T47D (cell line): ENCODE data around the gene KDM1A.

ENCODE experiments used
- DNase-seq, 2 experiments: peaks; one replicate each; pipeline versions ENCODE4 v3.0.0 to v3.0.0-alpha.2; 2011 to 2012; ENCODE audit warnings: low read depth in 1 of 2, low spot score in 1 of 2
- JUND ChIP-seq: IDR thresholded peaks from 2 replicates; pipeline ENCODE4 v1.6.1; 2012; ENCODE audit warnings: low read depth
- in situ Hi-C: cut with HindIII; loops from 2 replicates; pipeline ENCODE4 v1.10.0; 2016; ENCODE audit warnings: low sequenced_read_pairs, low pct_unique_long_range_greater_than_20kb

Gene KDM1A

DNA sequence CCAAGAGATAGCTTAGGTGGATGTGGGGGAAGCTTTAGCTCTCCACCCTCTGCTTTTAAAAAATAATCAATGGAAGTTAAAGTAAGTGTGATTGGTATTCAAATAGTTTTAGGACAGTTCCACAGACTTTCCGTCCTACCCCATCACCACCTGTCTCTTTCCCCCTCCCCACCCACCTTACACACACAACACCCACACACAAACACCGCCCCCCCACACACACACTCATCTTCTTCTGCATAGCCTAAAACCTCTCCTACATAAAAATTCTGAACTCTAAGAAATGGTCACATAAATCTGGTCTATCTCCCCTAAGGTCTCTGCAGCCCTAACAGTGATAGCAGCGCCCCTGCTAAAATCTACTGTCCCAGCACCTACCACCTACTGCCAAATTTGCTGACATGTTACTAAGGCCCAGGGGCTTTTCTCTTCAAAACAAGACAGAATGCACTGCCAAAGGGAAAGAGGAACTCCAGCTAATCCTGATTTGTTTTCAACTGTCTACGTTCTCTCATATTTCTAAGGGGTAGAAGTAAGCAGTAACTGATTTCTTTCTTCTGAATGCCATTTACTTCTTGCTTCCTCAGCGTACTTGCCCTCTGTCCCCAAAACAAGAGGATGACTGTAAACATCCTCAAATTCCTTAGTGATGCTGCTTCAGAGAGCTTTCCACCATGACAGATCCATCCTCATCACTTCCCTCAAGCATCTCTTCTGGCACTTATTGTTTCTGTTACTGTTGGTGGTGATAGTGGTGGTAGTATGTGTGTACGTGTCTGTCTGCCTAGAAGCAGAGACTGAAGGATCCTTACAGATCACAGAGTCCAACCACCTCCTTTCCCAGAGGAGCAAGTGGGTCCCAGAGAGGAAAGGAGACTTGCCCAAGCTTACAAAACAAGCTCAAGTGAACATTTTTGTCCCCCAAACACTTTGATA is 92.6 kb downstream of the KDM1A start:
- TF ChIP-seq JUND, result no peak
- DNase-seq, result no peak
- in situ Hi-C loops, result no loop called here

DNA sequence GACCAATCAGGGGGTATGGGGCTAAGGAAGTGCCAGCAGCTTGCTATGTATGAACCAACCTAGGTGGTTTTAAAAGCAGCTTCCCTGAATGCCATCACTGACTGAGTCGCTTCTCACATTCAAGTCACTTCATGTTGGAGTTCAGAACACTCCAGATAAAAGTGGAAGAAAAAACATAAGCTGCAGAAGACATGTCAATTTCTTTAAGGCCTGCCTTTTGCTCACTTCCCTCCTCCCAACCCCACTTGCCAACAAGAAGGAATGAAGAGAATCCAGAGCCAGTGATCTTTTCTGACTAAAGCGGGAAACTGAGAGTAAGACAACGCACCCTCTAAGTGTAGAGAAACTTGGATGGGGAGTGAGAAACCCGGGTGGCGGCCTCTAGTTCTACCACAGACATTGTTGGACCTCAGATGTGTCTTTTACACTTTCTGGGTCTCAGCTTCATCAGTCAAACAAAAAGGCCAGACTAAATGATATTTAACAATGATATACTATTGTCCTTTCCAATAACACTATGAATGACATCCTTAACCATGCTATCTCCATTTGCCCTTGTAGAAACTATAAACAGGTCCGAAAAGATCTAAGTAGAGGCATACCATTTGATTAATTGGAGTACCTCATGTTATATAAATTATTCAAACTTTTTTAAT is 95.3 kb downstream of the KDM1A start:
- in situ Hi-C loops, result no loop called here
- TF ChIP-seq JUND, result no peak
- DNase-seq, result no peak

DNA sequence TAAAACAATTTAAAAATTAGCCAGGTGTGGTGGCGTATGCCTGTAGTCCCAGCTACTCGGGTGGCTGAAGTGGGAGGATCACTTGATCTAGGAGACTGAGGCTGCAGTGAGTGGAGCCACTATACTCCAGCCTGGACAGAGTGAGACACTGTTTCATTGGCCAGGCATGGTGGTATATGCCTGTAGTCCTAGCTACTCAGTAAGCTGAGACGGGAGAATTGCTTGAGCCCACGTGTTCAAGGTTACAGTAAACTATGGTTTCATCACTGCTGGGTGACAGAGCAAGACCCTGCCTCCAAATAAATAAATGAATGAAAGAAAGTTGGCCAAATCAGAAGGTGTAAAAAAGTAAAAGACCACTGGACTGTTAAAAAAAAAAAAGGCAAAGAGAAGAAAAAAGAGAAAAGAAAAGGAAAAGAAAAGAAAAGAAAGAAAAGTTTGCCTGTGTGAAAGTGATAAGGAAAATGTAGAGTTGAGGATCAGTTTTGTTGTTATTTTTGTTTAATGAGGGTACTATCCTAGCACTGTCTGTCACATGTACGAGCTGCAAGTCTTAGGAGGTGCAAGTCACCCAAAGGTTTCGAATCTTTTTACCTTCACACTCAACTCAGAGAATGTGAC is 97.1 kb downstream of the KDM1A start:
- in situ Hi-C loops, result no loop called here
- DNase-seq, result no peak
- no peak for TF ChIP-seq JUND

DNA sequence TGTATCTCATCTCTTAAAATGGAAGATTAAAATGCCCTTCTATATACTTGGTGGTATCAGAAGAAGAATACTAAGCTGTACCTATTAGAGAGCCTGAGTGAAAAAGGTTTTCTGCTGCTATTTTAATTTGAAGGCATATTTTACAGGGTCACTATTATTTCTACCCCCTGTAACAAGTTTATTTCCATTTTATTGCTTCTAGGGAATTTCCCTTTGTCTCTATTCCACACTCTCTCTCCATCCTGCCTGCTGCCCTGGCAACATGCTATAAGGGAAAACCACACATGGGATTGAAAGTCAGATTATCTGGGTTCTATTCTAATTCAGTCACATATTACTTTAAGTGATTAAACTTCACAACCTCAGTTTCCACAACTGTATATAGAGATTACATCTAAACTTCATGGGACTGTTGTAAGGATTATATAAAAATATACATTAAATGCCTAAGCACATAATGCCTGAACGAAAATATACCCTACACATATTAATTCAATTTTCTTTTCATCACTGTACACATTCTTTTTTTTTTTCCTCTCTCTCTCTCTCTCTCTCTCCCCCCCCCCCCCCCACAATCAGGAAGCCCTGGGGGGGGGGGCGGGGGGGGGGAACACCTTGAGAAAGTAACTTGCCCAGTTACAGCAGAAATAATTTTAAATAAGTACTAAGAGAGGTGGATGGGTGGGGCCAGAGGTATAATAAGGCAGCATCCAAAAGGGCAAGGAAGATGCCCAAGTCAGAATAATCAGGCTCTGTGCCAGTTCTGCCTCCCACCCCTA is 97.8 kb downstream of the KDM1A start:
- DNase-seq, result no peak
- in situ Hi-C loops, result no loop called here
- no peak for TF ChIP-seq JUND

DNA sequence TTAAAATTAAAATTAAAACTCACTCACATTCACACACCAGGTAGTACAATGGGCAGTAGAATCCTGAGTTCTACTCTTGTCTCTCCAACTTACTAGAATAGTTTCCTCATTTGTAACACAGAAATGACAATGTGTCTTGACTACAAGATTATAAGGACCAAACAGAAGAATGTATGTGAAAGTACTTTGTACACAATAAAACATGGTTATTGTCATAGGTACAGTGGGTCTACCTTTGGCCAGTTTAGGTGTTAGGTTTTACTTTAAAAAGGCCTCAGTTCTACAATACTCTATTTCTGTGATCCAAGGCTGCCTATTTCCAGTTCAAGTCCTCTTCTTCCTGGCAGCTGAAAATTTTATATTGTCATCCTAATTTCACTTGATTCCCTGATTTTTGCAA is 99.1 kb downstream of the KDM1A start:
- in situ Hi-C loops, result no loop called here
- DNase-seq, result no peak
- no peak for TF ChIP-seq JUND

DNA sequence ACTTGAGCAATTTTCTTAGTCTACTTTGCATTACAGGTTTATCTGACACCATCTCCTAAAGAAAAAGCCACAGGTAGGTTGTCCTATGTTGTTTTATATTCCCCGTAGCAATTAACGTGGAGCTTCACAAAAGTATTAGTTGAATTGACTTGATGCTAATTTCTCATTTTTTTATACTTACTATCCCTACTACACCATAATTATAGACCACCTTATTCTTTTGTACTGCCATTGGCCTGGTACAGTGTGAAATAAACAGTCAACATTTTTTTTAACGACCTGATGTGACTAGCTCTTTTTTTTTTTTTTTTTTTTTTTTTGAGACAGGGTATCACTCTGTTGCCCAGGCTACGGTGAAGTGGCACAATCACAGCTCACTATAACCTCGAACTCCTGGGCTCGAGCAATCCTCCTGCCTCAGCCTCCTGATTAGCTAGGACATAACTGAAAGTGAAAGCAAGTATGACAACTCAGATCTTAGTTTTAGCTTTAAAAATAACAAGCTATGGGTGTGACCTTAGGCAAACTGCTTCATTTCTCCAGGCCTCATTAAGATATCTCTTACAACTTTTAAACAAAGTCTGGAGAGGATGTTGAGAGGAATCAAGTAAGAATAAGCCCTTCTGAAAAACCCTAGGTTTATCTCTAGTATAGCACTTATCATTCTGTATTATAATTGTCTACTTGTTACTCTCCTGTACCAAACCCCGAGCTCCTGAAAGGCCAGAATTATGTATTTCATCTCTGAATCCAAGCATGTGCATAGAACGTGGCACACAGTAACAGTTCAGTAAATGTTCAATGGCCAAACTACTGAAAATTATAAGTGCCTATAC is 99.9 kb downstream of the KDM1A start:
- in situ Hi-C loops, result no loop called here
- DNase-seq, result no peak
- TF ChIP-seq JUND, result no peak

DNA sequence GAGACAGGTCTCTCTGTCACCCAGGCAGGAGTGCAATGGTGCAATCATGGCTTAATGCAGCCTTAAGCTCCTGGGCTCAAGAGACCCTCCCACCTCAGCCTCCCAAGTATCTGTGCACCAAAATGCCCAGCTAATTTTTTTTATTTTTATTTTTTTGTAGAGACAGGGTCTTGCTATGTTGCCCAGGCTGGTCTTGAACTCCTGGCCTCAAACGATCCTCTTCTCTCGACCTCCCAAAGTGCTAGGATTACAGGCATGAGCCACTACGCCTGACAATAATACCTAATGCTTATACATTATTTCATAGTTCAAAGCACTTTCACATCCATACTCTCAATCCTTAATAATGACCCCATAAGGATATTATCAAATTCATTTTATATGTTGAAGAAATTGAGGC is 101.1 kb downstream of the KDM1A start:
- in situ Hi-C loops, result no loop called here
- no peak for TF ChIP-seq JUND
- no peak for DNase-seq

DNA sequence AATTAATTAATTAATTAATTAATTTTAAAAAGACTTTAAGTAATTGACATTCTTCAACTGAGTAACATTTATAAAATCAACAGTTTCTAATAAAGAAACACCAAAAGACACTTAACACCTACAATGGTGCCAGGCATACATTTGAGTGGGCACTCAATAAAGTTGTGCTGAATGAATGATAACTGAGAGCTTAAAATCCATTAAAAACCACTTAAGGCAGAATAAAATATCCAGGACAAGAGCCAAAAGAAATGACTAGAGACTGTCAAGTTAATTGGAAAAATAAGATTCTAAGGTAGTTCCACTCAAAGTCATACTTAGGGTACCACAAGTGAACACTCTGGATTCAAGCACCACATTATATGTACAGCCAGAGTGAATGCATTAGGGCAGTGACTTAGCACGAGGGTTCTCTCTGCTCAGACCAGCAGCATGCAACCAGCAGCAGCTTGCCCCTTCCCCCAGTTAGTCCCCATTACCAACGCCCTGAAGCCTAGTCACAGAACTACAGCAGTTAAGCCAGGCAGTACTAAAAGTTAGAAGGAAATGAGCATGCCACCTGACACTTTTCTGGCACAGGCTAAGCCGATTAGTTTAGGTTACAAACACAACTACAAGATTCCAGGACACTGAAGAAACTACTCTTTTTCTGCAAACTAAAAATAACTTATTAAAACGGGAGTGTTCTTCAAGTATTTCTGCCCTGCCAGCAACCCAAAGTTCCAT is 102.9 kb downstream of the KDM1A start:
- DNase-seq, result peak in 1 of 2 experiments; percentile 12
- TF ChIP-seq JUND, result no peak
- in situ Hi-C loops, result no loop called here

DNA sequence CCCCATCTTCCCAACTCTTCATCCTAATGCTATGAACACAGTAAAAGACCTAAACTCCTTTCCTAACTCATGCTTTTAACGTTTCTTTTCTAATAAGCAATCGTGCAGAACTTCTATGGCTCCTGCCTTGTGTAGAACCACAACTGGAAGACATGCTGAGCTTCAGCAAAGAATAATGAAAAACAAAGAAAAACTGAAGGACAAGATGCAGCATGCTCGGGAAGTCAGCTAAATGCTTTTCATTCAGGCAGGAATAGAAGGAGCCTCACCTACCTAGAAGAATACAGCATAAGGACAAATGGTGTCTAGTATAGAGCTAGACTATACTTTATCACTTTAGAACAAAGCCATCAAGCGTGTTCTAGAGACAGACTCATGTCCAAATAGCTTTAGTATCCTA is 103.5 kb downstream of the KDM1A start:
- DNase-seq, result no peak
- in situ Hi-C loops, result no loop called here
- no peak for TF ChIP-seq JUND

DNA sequence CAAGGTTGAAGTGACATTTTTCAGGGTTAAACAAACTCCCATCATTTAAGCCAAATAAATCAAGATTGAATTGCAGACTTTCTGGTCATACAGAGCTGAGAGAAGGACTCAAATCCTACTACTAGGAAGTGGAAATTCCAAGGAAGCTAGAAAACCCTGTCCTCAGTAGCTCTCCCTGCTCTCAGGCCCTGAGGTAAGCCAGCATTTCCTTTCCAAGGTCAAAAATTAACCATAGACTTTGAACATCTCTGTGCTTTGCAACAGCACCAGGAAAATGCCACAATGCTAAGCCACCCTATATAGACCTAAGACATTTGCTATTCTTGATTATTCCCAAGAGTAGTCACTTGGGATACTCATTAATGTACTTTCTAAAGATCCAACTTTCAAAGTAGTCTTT is 104.3 kb downstream of the KDM1A start:
- TF ChIP-seq JUND, result no peak

More for the DNA sequence above, 104.3 kb downstream of the KDM1A start:
- no peak for DNase-seq
- in situ Hi-C loops, result no loop called here
